CD14-positive monocyte (primary cell): ENCODE results near the gene SIRT7. TPM values are rescaled to one million over a fixed set of nuclear protein-coding genes. Genes with fewer than 3 reads are reported as not detected.

ENCODE experiments used
- DNase-seq, 3 donors: peaks; one replicate each; pipeline ENCODE4 v3.0.0-alpha.2; 2011 to 2022
- H2AFZ ChIP-seq: 2 replicates; pipeline ENCODE4 v1.6.0; 2012; ENCODE audit warnings: mild to moderate bottlenecking, low read depth, low read length, inconsistent platforms; ENCODE audit not compliant: insufficient read depth, poor library complexity, severe bottlenecking
- H3K27ac ChIP-seq, 2 donors: 1 replicate in 1 of 2; 2 replicates in 1 of 2; pipeline ENCODE4 v1.5.1; 2012 to 2013; ENCODE audit warnings: low read length in 2 of 2, control low read depth in 1 of 2, inconsistent platforms in 1 of 2, low read depth in 1 of 2, mild to moderate bottlenecking in 1 of 2
- H3K27me3 ChIP-seq, 2 donors: one replicate each; pipeline versions ENCODE4 v1.6.0 to v1.6.1; 2011 to 2013; ENCODE audit warnings: low read length in 2 of 2; ENCODE audit not compliant: control insufficient read depth in 2 of 2, insufficient read depth in 2 of 2
- H3K36me3 ChIP-seq, 2 donors: replicated peaks in 1 of 2; 1 replicate in 1 of 2; 2 replicates in 1 of 2; pipeline versions ENCODE4 v1.5.1 to v1.6.1; 2012 to 2013; ENCODE audit warnings: low read length in 2 of 2, control low read depth in 1 of 2, inconsistent platforms in 1 of 2, mild to moderate bottlenecking in 1 of 2; ENCODE audit not compliant: insufficient read depth in 2 of 2, control insufficient read depth in 1 of 2
- H3K4me1 ChIP-seq, 2 donors: 1 replicate in 1 of 2; 2 replicates in 1 of 2; pipeline versions ENCODE4 v1.5.1 to v1.6.1; 2012 to 2013; ENCODE audit warnings: low read length in 2 of 2, control low read depth in 1 of 2, inconsistent platforms in 1 of 2, mild to moderate bottlenecking in 1 of 2, moderate library complexity in 1 of 2; ENCODE audit not compliant: insufficient read depth in 2 of 2, control insufficient read depth in 1 of 2
- H3K4me2 ChIP-seq: replicated peaks from 2 replicates; pipeline ENCODE3; 2012; ENCODE audit warnings: low read length, moderate library complexity, mild to moderate bottlenecking; ENCODE audit not compliant: poor library complexity, severe bottlenecking; ENCODE audit errors: extremely low read depth
- H3K4me3 ChIP-seq, 3 experiments: fragments of 200-600 bp in 1 of 3; sonication (generic) in 1 of 3; replicated peaks in 1 of 3; 1 replicate in 2 of 3; 2 replicates in 1 of 3; pipeline ENCODE4 v1.5.1; 2011 to 2013; ENCODE audit warnings: low read length in 3 of 3, mild to moderate bottlenecking in 3 of 3, control low read depth in 2 of 3, low read depth in 2 of 3, inconsistent platforms in 1 of 3, moderate library complexity in 1 of 3
- H3K79me2 ChIP-seq: 2 replicates; pipeline ENCODE4 v1.6.0; 2012; ENCODE audit warnings: mild to moderate bottlenecking, control low read depth, inconsistent platforms, low read length, moderate library complexity; ENCODE audit not compliant: insufficient read depth
- H3K9ac ChIP-seq: 2 replicates; pipeline ENCODE4 v1.6.0; 2017; ENCODE audit warnings: low read length, mild to moderate bottlenecking; ENCODE audit not compliant: insufficient read depth, poor library complexity, severe bottlenecking
- H3K9me3 ChIP-seq, 2 donors: replicated peaks in 1 of 2; 1 replicate in 1 of 2; 2 replicates in 1 of 2; pipeline versions ENCODE4 v1.5.1 to v1.6.1; 2012 to 2013; ENCODE audit warnings: low read length in 2 of 2, control low read depth in 1 of 2; ENCODE audit not compliant: control insufficient read depth in 1 of 2, insufficient read depth in 1 of 2
- H4K20me1 ChIP-seq: 2 replicates; pipeline ENCODE4 v1.6.0; 2012; ENCODE audit warnings: mild to moderate bottlenecking, low read length, control low read depth, moderate library complexity; ENCODE audit not compliant: insufficient read depth
- H3K27ac Mint-ChIP-seq, 7 donors: one replicate each; pipeline ENCODE4 v1.8.0; 2020; ENCODE audit warnings: mild to moderate bottlenecking in 7 of 7, mixed read lengths in 7 of 7, moderate library complexity in 6 of 7, inconsistent platforms in 2 of 7
- H3K27me3 Mint-ChIP-seq, 3 donors: one replicate each; pipeline ENCODE4 v1.8.0; 2021 to 2022; ENCODE audit warnings: low read depth in 3 of 3, mild to moderate bottlenecking in 3 of 3, mixed read lengths in 3 of 3, moderate library complexity in 3 of 3, inconsistent platforms in 1 of 3
- H3K36me3 Mint-ChIP-seq, 2 donors: one replicate each; pipeline ENCODE4 v1.8.0; 2020; ENCODE audit warnings: mixed read lengths in 2 of 2, inconsistent platforms in 1 of 2, mild to moderate bottlenecking in 1 of 2
- H3K4me1 Mint-ChIP-seq: one replicate; pipeline ENCODE4 v1.8.0; 2020; ENCODE audit warnings: mild to moderate bottlenecking, mixed read lengths
- H3K4me3 Mint-ChIP-seq, 2 donors: one replicate each; pipeline ENCODE4 v1.8.0; 2020; ENCODE audit warnings: mild to moderate bottlenecking in 2 of 2, mixed read lengths in 2 of 2, moderate library complexity in 1 of 2
- H3K9me3 Mint-ChIP-seq, 7 donors: one replicate each; pipeline ENCODE4 v1.8.0; 2020 to 2022; ENCODE audit warnings: mixed read lengths in 7 of 7, mild to moderate bottlenecking in 6 of 7, moderate library complexity in 6 of 7, inconsistent platforms in 2 of 7
- CTCF ChIP-seq: fragments of 200-600 bp; IDR thresholded peaks from one replicate; pipeline ENCODE4 v1.8.0; 2022; ENCODE audit warnings: antibody characterized with exemption, mild to moderate bottlenecking
- WGBS: methylation state at CpG from one replicate; pipeline ENCODE4 v1.1.5; 2013; ENCODE audit warnings: missing lambda C conversion rate; ENCODE audit not compliant: insufficient coverage; 5-methylcytosine and 5-hydroxymethylcytosine counted together
- intact Hi-C, 2 donors: fragments of 100-400 bp; cut with micrococcal nuclease; formaldehyde crosslinking; loops; one replicate each; pipeline versions ENCODE4 v1.15.0 to v1.15.1; 2023
- polyA plus RNA-seq, 3 donors: library from polyadenylated mRNA; depleted of rRNA in 1 of 3; unstranded in 2 of 3; stranded (reverse) in 1 of 3; fragments of 300-500 nt in 2 of 3; fragments of >200 nt in 1 of 3; fragmentation: Illumina TruSeq in 2 of 3; gene quantifications; 1 replicate in 2 of 3; 2 replicates in 1 of 3; pipeline ENCODE4 v1.2.3, GENCODE V29; 2012 to 2021

The SIRT7 gene
- polyA plus RNA-seq, 3 donors, result 22.5 to 73.5 (median 23.7) TPM

DNA sequence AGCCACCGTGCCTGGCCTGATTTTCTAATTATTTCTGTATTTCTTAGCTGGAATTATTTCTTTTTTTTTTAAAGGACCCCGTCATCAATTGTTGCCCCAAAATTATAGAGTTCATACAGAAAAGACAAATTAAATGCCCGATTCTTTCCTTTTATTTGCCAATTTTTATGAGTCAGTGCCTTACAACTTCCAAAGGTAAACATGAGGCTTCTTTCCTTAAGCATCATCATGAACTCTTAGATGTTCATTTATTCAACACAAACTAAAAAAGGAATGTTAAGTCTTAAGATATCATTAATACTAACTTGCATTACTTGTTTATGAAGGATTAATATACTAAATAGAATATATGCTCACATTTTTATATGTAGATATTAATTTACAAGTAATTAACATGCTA lies 39.7 kb downstream of the SIRT7 start:
- no peaks in the 10 kb centered on the region for H3K9me3 Mint-ChIP-seq
- peaks cover 26 to 43% of the 10 kb centered on the region in 2 donors for H3K36me3 ChIP-seq
- H3K27me3 Mint-ChIP-seq, result peaks cover 0 to 4% (median 1%) of the 10 kb centered on the region in 3 donors
- H4K20me1 ChIP-seq, result no peaks in the 10 kb centered on the region
- no peaks in the 10 kb centered on the region for H3K79me2 ChIP-seq
- no peaks in the 10 kb centered on the region for H3K27me3 ChIP-seq
- peaks cover 32 to 58% of the 10 kb centered on the region in 2 donors for H3K36me3 Mint-ChIP-seq
- no peaks in the 10 kb centered on the region for H3K9me3 ChIP-seq
- H3K9ac ChIP-seq, result no peak overlapping the region
- DNase-seq, result no peak
- TF ChIP-seq CTCF, result no peak
- no peak overlapping the region for H3K4me2 ChIP-seq
- H2AFZ ChIP-seq, result no peak overlapping the region
- H3K4me1 ChIP-seq, result no peaks in the 10 kb centered on the region
- intact Hi-C loops, result no loop called here
- no peak overlapping the region for H3K4me3 ChIP-seq
- H3K27ac ChIP-seq, result no peak overlapping the region
- H3K27ac Mint-ChIP-seq, result no peak overlapping the region
- no peaks in the 10 kb centered on the region for H3K4me1 Mint-ChIP-seq
- no peak overlapping the region for H3K4me3 Mint-ChIP-seq
- no CpG with 5 or more reads among the region's 3 CpGs for WGBS

GRCh38 chr17:81877569-81877968 lies 40.4 kb downstream of the SIRT7 start:
- Mint-ChIP-seq H3K4me1 (peaks cover 4% of the 10 kb centered on the region), H3K27ac (peak overlapping the region in 1 of 7 donors; percentile 32), H3K36me3 (peaks cover 31 to 54% of the 10 kb centered on the region in 2 donors), H3K4me3 (no peak overlapping the region), H3K27me3 (peaks cover 0 to 4% (median 1%) of the 10 kb centered on the region in 3 donors), H3K9me3 (no peaks in the 10 kb centered on the region)
- Histone ChIP-seq H3K4me1 (peaks cover 1 to 4% of the 10 kb centered on the region in 2 donors), H3K4me3 (no peak overlapping the region), H4K20me1 (no peaks in the 10 kb centered on the region), H3K27me3 (no peaks in the 10 kb centered on the region), H3K27ac (no peak overlapping the region), H3K9ac (no peak overlapping the region), H2AFZ (no peak overlapping the region), H3K4me2 (no peak overlapping the region), H3K79me2 (peaks cover 3% of the 10 kb centered on the region), H3K9me3 (no peaks in the 10 kb centered on the region), H3K36me3 (peaks cover 25 to 43% of the 10 kb centered on the region in 2 donors)
- intact Hi-C loops, result no loop called here
- TF ChIP-seq CTCF, result no peak
- 95% methylated on average over 3 of the region's 5 CpGs for WGBS
- DNase-seq, result no peak
